Measurements from ENCODE around the gene FIGN.

FIGN gene

GRCh38 chr2:163755366-163755765 is 19.6 kb upstream of the FIGN start:
- Mint-ChIP-seq H3K4me3 (no peak overlapping the region), H3K27me3 (no peaks in the 10 kb centered on the region), H3K36me3 (ENCODE audit: low read depth) (no peaks in the 10 kb centered on the region), H3K9me3 (peaks cover 8% of the 10 kb centered on the region), H3K4me1 (ENCODE audit: low read depth) (no peaks in the 10 kb centered on the region), H3K27ac (no peak overlapping the region)

- no peak overlapping the region for H3K27ac Mint-ChIP-seq
- H3K4me1 Mint-ChIP-seq (ENCODE audit: low read depth), result no peaks in the 10 kb centered on the region
- no peak overlapping the region for H3K4me3 Mint-ChIP-seq
- H3K9me3 Mint-ChIP-seq, result peaks cover 8% of the 10 kb centered on the region
- H3K27me3 Mint-ChIP-seq, result no peaks in the 10 kb centered on the region
- H3K36me3 Mint-ChIP-seq (ENCODE audit: low read depth), result no peaks in the 10 kb centered on the region
These were observed 17.9 kb upstream of the FIGN start for GRCh38 chr2:163753726-163754125.

- H3K9me3 Mint-ChIP-seq, result peaks cover 8% of the 10 kb centered on the region
- H3K27ac Mint-ChIP-seq, result no peak overlapping the region
- no peaks in the 10 kb centered on the region for H3K4me1 Mint-ChIP-seq (ENCODE audit: low read depth)
- H3K36me3 Mint-ChIP-seq (ENCODE audit: low read depth), result no peaks in the 10 kb centered on the region
- no peak overlapping the region for H3K4me3 Mint-ChIP-seq
- no peaks in the 10 kb centered on the region for H3K27me3 Mint-ChIP-seq
These were observed 16.5 kb upstream of the FIGN start for GRCh38 chr2:163752267-163752666.

GRCh38 chr2:163751696-163752095 is 15.9 kb upstream of the FIGN start:
- Mint-ChIP-seq H3K36me3 (ENCODE audit: low read depth) (no peaks in the 10 kb centered on the region), H3K27ac (no peak overlapping the region), H3K9me3 (peaks cover 8% of the 10 kb centered on the region), H3K4me3 (no peak overlapping the region), H3K27me3 (no peaks in the 10 kb centered on the region), H3K4me1 (ENCODE audit: low read depth) (no peaks in the 10 kb centered on the region)

GRCh38 chr2:163748420-163748819 is 12.6 kb upstream of the FIGN start:
- H3K27me3 Mint-ChIP-seq, result no peaks in the 10 kb centered on the region
- H3K27ac Mint-ChIP-seq, result no peak overlapping the region
- peaks cover 8% of the 10 kb centered on the region for H3K9me3 Mint-ChIP-seq
- H3K4me1 Mint-ChIP-seq (ENCODE audit: low read depth), result no peaks in the 10 kb centered on the region
- no peaks in the 10 kb centered on the region for H3K36me3 Mint-ChIP-seq (ENCODE audit: low read depth)
- H3K4me3 Mint-ChIP-seq, result no peak overlapping the region

GRCh38 chr2:163741435-163741834 is 5.6 kb upstream of the FIGN start:
- H3K9me3 Mint-ChIP-seq, result peaks cover 7% of the 10 kb centered on the region
- H3K27me3 Mint-ChIP-seq, result peaks cover 17% of the 10 kb centered on the region
- no peaks in the 10 kb centered on the region for H3K4me1 Mint-ChIP-seq (ENCODE audit: low read depth)
- H3K36me3 Mint-ChIP-seq (ENCODE audit: low read depth), result no peaks in the 10 kb centered on the region
- H3K27ac Mint-ChIP-seq, result no peak overlapping the region
- H3K4me3 Mint-ChIP-seq, result no peak overlapping the region

GRCh38 chr2:163737563-163737962 is 1.8 kb upstream of the FIGN start:
- Mint-ChIP-seq H3K4me3 (no peak overlapping the region), H3K36me3 (ENCODE audit: low read depth) (peaks cover 5% of the 10 kb centered on the region), H3K27me3 (peaks cover 45% of the 10 kb centered on the region), H3K27ac (no peak overlapping the region), H3K4me1 (ENCODE audit: low read depth) (peaks cover 7% of the 10 kb centered on the region), H3K9me3 (peaks cover 7% of the 10 kb centered on the region)

- peaks cover 45% of the 10 kb centered on the region for H3K27me3 Mint-ChIP-seq
- H3K4me3 Mint-ChIP-seq, result no peak overlapping the region
- H3K9me3 Mint-ChIP-seq, result peaks cover 7% of the 10 kb centered on the region
- H3K4me1 Mint-ChIP-seq (ENCODE audit: low read depth), result peaks cover 7% of the 10 kb centered on the region
- H3K27ac Mint-ChIP-seq, result no peak overlapping the region
- H3K36me3 Mint-ChIP-seq (ENCODE audit: low read depth), result peaks cover 5% of the 10 kb centered on the region
These were observed 1.3 kb upstream of the FIGN start for GRCh38 chr2:163737190-163737439.

GRCh38 chr2:163736433-163737189 is 803 bp upstream of the FIGN start:
- peaks cover 45% of the 10 kb centered on the region for H3K27me3 Mint-ChIP-seq
- H3K4me1 Mint-ChIP-seq (ENCODE audit: low read depth), result peaks cover 7% of the 10 kb centered on the region
- H3K4me3 Mint-ChIP-seq, result no peak overlapping the region
- no peak overlapping the region for H3K27ac Mint-ChIP-seq
- H3K9me3 Mint-ChIP-seq, result peaks cover 7% of the 10 kb centered on the region
- peaks cover 5% of the 10 kb centered on the region for H3K36me3 Mint-ChIP-seq (ENCODE audit: low read depth)

- Mint-ChIP-seq H3K27me3 (peaks cover 45% of the 10 kb centered on the region), H3K27ac (no peak overlapping the region), H3K4me3 (no peak overlapping the region), H3K36me3 (ENCODE audit: low read depth) (peaks cover 5% of the 10 kb centered on the region), H3K4me1 (ENCODE audit: low read depth) (peaks cover 7% of the 10 kb centered on the region), H3K9me3 (peaks cover 4% of the 10 kb centered on the region)
These were observed 725 bp downstream of the FIGN start for GRCh38 chr2:163734881-163735684.

- peaks cover 43% of the 10 kb centered on the region for H3K27me3 Mint-ChIP-seq
- peaks cover 2% of the 10 kb centered on the region for H3K9me3 Mint-ChIP-seq
- peaks cover 5% of the 10 kb centered on the region for H3K36me3 Mint-ChIP-seq (ENCODE audit: low read depth)
- no peak overlapping the region for H3K4me3 Mint-ChIP-seq
- H3K4me1 Mint-ChIP-seq (ENCODE audit: low read depth), result peaks cover 7% of the 10 kb centered on the region
- H3K27ac Mint-ChIP-seq, result no peak overlapping the region
These were observed 1.4 kb downstream of the FIGN start for GRCh38 chr2:163734401-163734800.

GRCh38 chr2:163733956-163734355 is 1.9 kb downstream of the FIGN start:
- H3K4me1 Mint-ChIP-seq (ENCODE audit: low read depth), result peaks cover 7% of the 10 kb centered on the region
- peaks cover 42% of the 10 kb centered on the region for H3K27me3 Mint-ChIP-seq
- peaks cover 5% of the 10 kb centered on the region for H3K36me3 Mint-ChIP-seq (ENCODE audit: low read depth)
- H3K27ac Mint-ChIP-seq, result no peak overlapping the region
- no peak overlapping the region for H3K4me3 Mint-ChIP-seq
- H3K9me3 Mint-ChIP-seq, result no peaks in the 10 kb centered on the region

- H3K9me3 Mint-ChIP-seq, result no peaks in the 10 kb centered on the region
- H3K36me3 Mint-ChIP-seq (ENCODE audit: low read depth), result peaks cover 5% of the 10 kb centered on the region
- no peak overlapping the region for H3K4me3 Mint-ChIP-seq
- H3K4me1 Mint-ChIP-seq (ENCODE audit: low read depth), result peaks cover 7% of the 10 kb centered on the region
- peaks cover 42% of the 10 kb centered on the region for H3K27me3 Mint-ChIP-seq
- no peak overlapping the region for H3K27ac Mint-ChIP-seq
These were observed 2.4 kb downstream of the FIGN start for GRCh38 chr2:163733301-163733938.

- peaks cover 7% of the 10 kb centered on the region for H3K4me1 Mint-ChIP-seq (ENCODE audit: low read depth)
- H3K27ac Mint-ChIP-seq, result no peak overlapping the region
- H3K27me3 Mint-ChIP-seq, result peaks cover 38% of the 10 kb centered on the region
- peaks cover 5% of the 10 kb centered on the region for H3K36me3 Mint-ChIP-seq (ENCODE audit: low read depth)
- no peak overlapping the region for H3K4me3 Mint-ChIP-seq
- H3K9me3 Mint-ChIP-seq, result no peaks in the 10 kb centered on the region
These were observed 3.1 kb downstream of the FIGN start for GRCh38 chr2:163732727-163733126.

- no peak overlapping the region for H3K4me3 Mint-ChIP-seq
- H3K9me3 Mint-ChIP-seq, result no peaks in the 10 kb centered on the region
- H3K36me3 Mint-ChIP-seq (ENCODE audit: low read depth), result peaks cover 5% of the 10 kb centered on the region
- peaks cover 7% of the 10 kb centered on the region for H3K4me1 Mint-ChIP-seq (ENCODE audit: low read depth)
- H3K27me3 Mint-ChIP-seq, result peaks cover 28% of the 10 kb centered on the region
- H3K27ac Mint-ChIP-seq, result no peak overlapping the region
These were observed 4.1 kb downstream of the FIGN start for GRCh38 chr2:163731735-163732134.
